ENCODE results near the gene RNASE1. TPM values are rescaled to one million over a fixed set of nuclear protein-coding genes. Genes with fewer than 3 reads are reported as not detected.

Gene RNASE1
- 1.1 TPM in 1 of 2 replicates, not detected in the other for total RNA-seq

- no peak within 1 kb of the TSS for H3K4me2 ChIP-seq (ENCODE audit: insufficient read depth, low read length)
- H4K20me1 ChIP-seq (ENCODE audit: insufficient read depth, low read length): no peaks in the 10 kb centered on the region
- H3K27ac ChIP-seq (ENCODE audit: low read depth, low read length): no peak within 1 kb of the TSS
- no peak within 1 kb of the TSS for H2AFZ ChIP-seq (ENCODE audit: low read length)
- H3K79me2 ChIP-seq (ENCODE audit: insufficient read depth, low read length): no peaks in the 10 kb centered on the region
- no peak within 1 kb of the TSS for H3K4me3 ChIP-seq (ENCODE audit: insufficient read depth, low read length)
- H3K36me3 ChIP-seq (ENCODE audit: insufficient read depth, low read length): no peaks in the 10 kb centered on the region
- no peaks in the 10 kb centered on the region for H3K4me1 ChIP-seq (ENCODE audit: insufficient read depth, low read length)
- peaks cover 7% of the 10 kb centered on the region for H3K27me3 ChIP-seq (ENCODE audit: insufficient read depth, low read length)
- TF ChIP-seq CTCF (IDR thresholded peaks at IDR 0.05; ENCODE audit: extremely low read depth, low read depth, low read length): no peak
- H3K9me3 ChIP-seq (ENCODE audit: low read depth, low read length): no peaks in the 10 kb centered on the region
- no peak for DNase-seq (ENCODE audit: insufficient read length, low spot score, missing footprints)
Measured at GRCh38 chr14:20802341-20803084, at the start of gene RNASE1. TSS of gene RNASE1 (minus strand) at chr14:20802844. CDS start at chr14:20802068, 776 bp downstream.

- no peak for DNase-seq (ENCODE audit: insufficient read length, low spot score, missing footprints)
- Histone ChIP-seq H4K20me1 (ENCODE audit: insufficient read depth, low read length) (no peaks in the 10 kb centered on the region), H2AFZ (ENCODE audit: low read length) (peak overlapping the region; percentile 51)
Measured at GRCh38 chr14:20848955-20849570, 46.4 kb upstream of the RNASE1 start.

GRCh38 chr14:20848316-20848954, 45.8 kb upstream of the RNASE1 start:
- Histone ChIP-seq H3K4me2 (ENCODE audit: insufficient read depth, low read length) (peak overlapping the region; percentile 49), H4K20me1 (ENCODE audit: insufficient read depth, low read length) (no peaks in the 10 kb centered on the region), H3K4me3 (ENCODE audit: insufficient read depth, low read length) (no peak overlapping the region), H3K4me1 (ENCODE audit: insufficient read depth, low read length) (peaks cover 10% of the 10 kb centered on the region), H3K9me3 (ENCODE audit: low read depth, low read length) (no peaks in the 10 kb centered on the region), H3K79me2 (ENCODE audit: insufficient read depth, low read length) (no peaks in the 10 kb centered on the region), H3K27me3 (ENCODE audit: insufficient read depth, low read length) (peaks cover 5% of the 10 kb centered on the region), H2AFZ (ENCODE audit: low read length) (peak overlapping the region; percentile 51), H3K36me3 (ENCODE audit: insufficient read depth, low read length) (no peaks in the 10 kb centered on the region), H3K27ac (ENCODE audit: low read depth, low read length) (no peak overlapping the region)
- peak; percentile 48 for DNase-seq (ENCODE audit: insufficient read length, low spot score, missing footprints)
- TF ChIP-seq CTCF (IDR thresholded peaks at IDR 0.05; ENCODE audit: extremely low read depth, low read depth, low read length): no peak

More at GRCh38 chr14:20848955-20849570, 46.4 kb upstream of the RNASE1 start:
- no peaks in the 10 kb centered on the region for H3K9me3 ChIP-seq (ENCODE audit: low read depth, low read length)
- H3K27me3 ChIP-seq (ENCODE audit: insufficient read depth, low read length): peaks cover 9% of the 10 kb centered on the region
- peaks cover 10% of the 10 kb centered on the region for H3K4me1 ChIP-seq (ENCODE audit: insufficient read depth, low read length)
- no peaks in the 10 kb centered on the region for H3K79me2 ChIP-seq (ENCODE audit: insufficient read depth, low read length)
- H3K36me3 ChIP-seq (ENCODE audit: insufficient read depth, low read length): no peaks in the 10 kb centered on the region
- no peak overlapping the region for H3K27ac ChIP-seq (ENCODE audit: low read depth, low read length)
- TF ChIP-seq CTCF (IDR thresholded peaks at IDR 0.05; ENCODE audit: extremely low read depth, low read depth, low read length): no peak
- no peak overlapping the region for H3K4me3 ChIP-seq (ENCODE audit: insufficient read depth, low read length)
- peak overlapping the region; percentile 49 for H3K4me2 ChIP-seq (ENCODE audit: insufficient read depth, low read length)

- no peak for TF ChIP-seq CTCF (IDR thresholded peaks at IDR 0.05; ENCODE audit: extremely low read depth, low read depth, low read length)
- no peak overlapping the region for H3K4me3 ChIP-seq (ENCODE audit: insufficient read depth, low read length)
- no peaks in the 10 kb centered on the region for H3K79me2 ChIP-seq (ENCODE audit: insufficient read depth, low read length)
- H3K9me3 ChIP-seq (ENCODE audit: low read depth, low read length): no peaks in the 10 kb centered on the region
- H3K27ac ChIP-seq (ENCODE audit: low read depth, low read length): no peak overlapping the region
- no peaks in the 10 kb centered on the region for H3K36me3 ChIP-seq (ENCODE audit: insufficient read depth, low read length)
- peaks cover 10% of the 10 kb centered on the region for H3K4me1 ChIP-seq (ENCODE audit: insufficient read depth, low read length)
- H2AFZ ChIP-seq (ENCODE audit: low read length): no peak overlapping the region
- no peak for DNase-seq (ENCODE audit: insufficient read length, low spot score, missing footprints)
- no peaks in the 10 kb centered on the region for H4K20me1 ChIP-seq (ENCODE audit: insufficient read depth, low read length)
- peaks cover 2% of the 10 kb centered on the region for H3K27me3 ChIP-seq (ENCODE audit: insufficient read depth, low read length)
- no peak overlapping the region for H3K4me2 ChIP-seq (ENCODE audit: insufficient read depth, low read length)
Measured at GRCh38 chr14:20846560-20846959, 43.9 kb upstream of the RNASE1 start.
